ENCODE data around the gene PTPRN2. TPM values are rescaled to one million over a fixed set of nuclear protein-coding genes. Genes with fewer than 3 reads are reported as not detected.

The PTPRN2 gene
- total RNA-seq, 1 experiment from 2014 or later, result 2.1 TPM

DNA sequence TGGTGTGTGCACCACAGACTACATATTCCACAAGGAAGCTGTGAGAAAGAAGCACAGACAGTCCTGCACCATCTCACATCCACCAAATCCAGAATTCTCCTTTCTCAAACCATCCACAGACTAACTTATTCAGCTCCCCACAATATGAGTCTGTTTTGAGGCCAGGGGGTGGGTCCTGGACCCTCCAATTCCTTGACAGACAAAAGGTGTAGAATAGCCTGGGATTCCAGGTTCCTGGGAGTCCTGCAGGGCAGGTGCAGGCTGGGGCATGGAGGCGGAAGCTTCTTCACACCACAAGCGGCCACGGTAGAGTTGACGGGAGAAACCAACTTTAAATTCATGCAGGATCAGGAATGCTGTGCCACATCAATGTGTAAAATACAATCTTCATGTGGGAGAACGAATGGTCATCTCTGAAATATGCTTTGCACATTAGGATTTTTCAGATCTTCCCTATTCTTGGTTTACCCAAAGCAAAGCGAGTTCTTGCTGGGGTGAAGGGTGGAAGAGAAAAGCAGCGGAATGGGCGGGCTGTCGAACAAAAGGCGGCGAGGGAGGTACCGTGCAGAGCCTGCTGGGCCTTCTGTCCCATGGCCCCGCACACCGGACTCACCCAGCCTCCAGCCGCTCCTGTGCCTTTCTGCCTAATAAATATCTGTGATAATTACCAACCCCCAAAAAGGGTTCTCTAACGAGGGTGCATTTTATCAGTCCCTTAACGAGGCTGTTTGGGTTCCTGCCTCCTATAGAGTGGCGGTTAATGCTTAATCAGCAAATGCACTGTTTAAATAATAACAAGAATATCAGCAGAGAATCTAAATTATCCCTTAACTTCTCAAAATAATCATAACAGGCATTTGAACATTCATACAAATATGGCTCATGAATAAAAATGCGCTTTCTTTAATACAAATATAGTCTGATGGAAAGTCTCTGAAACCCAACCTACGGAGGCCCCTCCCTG is 736.9 kb downstream of the PTPRN2 start (continued):
- TF ChIP-seq YY1 (IDR thresholded peaks at IDR 0.05; ENCODE audit: extremely low read depth, insufficient replicate concordance, low read depth, low read length) (no peak), POLR2AphosphoS5 (IDR thresholded peaks at IDR 0.05; ENCODE audit: low read depth, low read length) (no peak), SRF (IDR thresholded peaks at IDR 0.05; ENCODE audit: low read depth) (no peak), POLR2A (IDR thresholded peaks at IDR 0.05; ENCODE audit: borderline replicate concordance, extremely low read depth, insufficient read depth, insufficient read length) (no peak), CEBPB (IDR thresholded peaks at IDR 0.05; ENCODE audit: low read depth) (no peak)
- TF ChIP-seq, protein P1, sequence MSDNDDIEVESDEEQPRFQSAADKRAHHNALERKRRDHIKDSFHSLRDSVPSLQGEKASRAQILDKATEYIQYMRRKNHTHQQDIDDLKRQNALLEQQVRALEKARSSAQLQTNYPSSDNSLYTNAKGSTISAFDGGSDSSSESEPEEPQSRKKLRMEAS (IDR thresholded peaks at IDR 0.05), result no peak

DNA sequence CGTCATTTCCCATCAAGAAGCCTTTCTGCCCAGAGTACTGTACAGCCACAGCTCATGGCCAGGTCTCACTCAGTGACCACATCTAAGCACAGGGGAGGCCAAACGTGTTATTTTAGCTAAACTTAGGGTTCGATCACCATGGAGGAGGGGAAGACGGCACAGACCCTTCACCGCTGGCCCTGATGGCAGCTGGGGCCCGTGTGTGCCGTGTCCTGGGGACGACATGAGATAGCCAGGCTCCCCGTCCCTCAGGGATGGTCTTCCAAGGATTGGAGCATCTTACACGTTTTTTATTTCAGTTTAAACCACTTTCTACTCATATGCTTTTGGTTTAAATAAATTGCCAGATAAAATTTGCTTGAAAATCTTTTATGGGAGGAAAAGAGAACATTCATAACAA is 737.9 kb downstream of the PTPRN2 start:
- no peaks in the 10 kb centered on the region for H3K9me3 ChIP-seq (ENCODE audit: control insufficient read depth in 1 of 2, insufficient read depth in 1 of 2, low read depth in 1 of 2, low read length in 2 of 2)
- no peak overlapping the region for H3K9ac ChIP-seq (ENCODE audit: low read length)
- no peak overlapping the region for H3K4me3 ChIP-seq (replicated peaks in 1 of 2; ENCODE audit: low read depth in 1 of 2, low read length in 2 of 2)
- POLR2A ChIA-PET, result no interaction called here
- no peaks in the 10 kb centered on the region for H4K20me1 ChIP-seq (ENCODE audit: insufficient read depth)
- TF ChIP-seq ZNF274 (IDR thresholded peaks at IDR 0.05; ENCODE audit: low read depth, low read length), result no peak
- TF ChIP-seq EZH2 (IDR thresholded peaks at IDR 0.05), result no peak
- no peak for TF ChIP-seq ELF1 (IDR thresholded peaks at IDR 0.05; ENCODE audit: borderline replicate concordance, low read depth)
- TF ChIP-seq TCF7L2 (IDR thresholded peaks at IDR 0.05; ENCODE audit: borderline replicate concordance, extremely low read depth, insufficient read depth, insufficient read length), result no peak
- TF ChIP-seq CEBPB (IDR thresholded peaks at IDR 0.05; ENCODE audit: low read depth), result no peak
- no peak for TF ChIP-seq POLR2A (IDR thresholded peaks at IDR 0.05; ENCODE audit: borderline replicate concordance, extremely low read depth, insufficient read depth, insufficient read length)
- CTCF ChIA-PET, result no interaction called here
- no peaks in the 10 kb centered on the region for H3K9me2 ChIP-seq (ENCODE audit: insufficient read depth)
- ATAC-seq (no peak), DNase-seq (ENCODE audit: low read depth, low spot score) (no peak)
- RAD21 ChIA-PET (ENCODE audit: low non-redundant PET in 1 of 2, low total read pairs in 2 of 2, uncharacterized antibody in 2 of 2, unreplicated experiment in 2 of 2), result no interaction called here
- no peaks in the 10 kb centered on the region for H3K27me3 ChIP-seq (ENCODE audit: insufficient read depth, low read length)
- H3K4me1 ChIP-seq (ENCODE audit: control insufficient read depth in 1 of 2, insufficient read depth in 2 of 2, low read length in 2 of 2), result peaks cover 0 to 21% of the 10 kb centered on the region in 2 experiments; a peak in 2 of 4 replicates
- no peak overlapping the region for H3K4me2 ChIP-seq (ENCODE audit: low read length)
- no peaks in the 10 kb centered on the region for H3K79me2 ChIP-seq (ENCODE audit: insufficient read depth, low read length)
- no peak overlapping the region for H3K27ac ChIP-seq (ENCODE audit: low read depth, low read length)
- BruUV-seq (replicated peaks), result no TSS peak
- intact Hi-C loops (cut with micrococcal nuclease), result no loop called here
- H2AFZ ChIP-seq (ENCODE audit: low read depth, low read length, poor library complexity, severe bottlenecking), result no peak overlapping the region
- H3K36me3 ChIP-seq (ENCODE audit: control insufficient read depth in 1 of 2, insufficient read depth in 2 of 2, low read length in 2 of 2), result no peaks in the 10 kb centered on the region
